Spinal cord (tissue), 10 donors: Measurements from ENCODE around the gene LLCFC1. TPM values are rescaled to one million over a fixed set of nuclear protein-coding genes. Genes with fewer than 3 reads are reported as not detected.

ENCODE experiments used
- DNase-seq, 6 donors: peaks; one replicate each; pipeline versions ENCODE4 v3.0.0 to v3.0.0-alpha.2; 2013 to 2015; ENCODE audit warnings: low spot score in 6 of 6, low read depth in 4 of 6
- H3K27ac ChIP-seq: one replicate; pipeline ENCODE4 v1.5.1; 2013; ENCODE audit warnings: low read depth, low read length, control low read depth
- H3K27me3 ChIP-seq: one replicate; pipeline ENCODE4 v1.6.1; 2013; ENCODE audit warnings: low read length; ENCODE audit not compliant: control insufficient read depth, insufficient read depth
- H3K36me3 ChIP-seq: one replicate; pipeline ENCODE4 v1.6.1; 2013; ENCODE audit warnings: low read length; ENCODE audit not compliant: control insufficient read depth, insufficient read depth
- H3K4me1 ChIP-seq: one replicate; pipeline ENCODE4 v1.6.1; 2013; ENCODE audit warnings: low read length; ENCODE audit not compliant: control insufficient read depth, insufficient read depth
- H3K4me3 ChIP-seq: one replicate; pipeline ENCODE4 v1.5.1; 2013; ENCODE audit warnings: low read depth, low read length, control low read depth
- H3K9me3 ChIP-seq: one replicate; pipeline ENCODE4 v1.6.1; 2013; ENCODE audit warnings: low read length; ENCODE audit not compliant: control insufficient read depth, insufficient read depth
- WGBS: methylation state at CpG from one replicate; pipeline ENCODE4 v1.1.5; 2013; ENCODE audit warnings: missing lambda C conversion rate; ENCODE audit not compliant: insufficient coverage; 5-methylcytosine and 5-hydroxymethylcytosine counted together
- polyA plus RNA-seq, 2 donors: library from polyadenylated mRNA; unstranded; fragments of 120-200 nt; gene quantifications; one replicate each; pipeline ENCODE4 v1.2.1, GENCODE V29; 2013; ENCODE audit not compliant: insufficient read length in 2 of 2
- total RNA-seq, 2 donors: library from RNA; depleted of rRNA in 1 of 2; stranded (reverse); fragments of 120-200 nt in 1 of 2; fragments of >200 nt in 1 of 2; gene quantifications; one replicate each; pipeline versions ENCODE4 v1.2.3 to v1.2.4, GENCODE V29; 2013 to 2014
- donor health status: healthy.

LLCFC1 gene
- total and polyA plus RNA-seq, 4 donors: 0.38 TPM; not detected in 3

DNA sequence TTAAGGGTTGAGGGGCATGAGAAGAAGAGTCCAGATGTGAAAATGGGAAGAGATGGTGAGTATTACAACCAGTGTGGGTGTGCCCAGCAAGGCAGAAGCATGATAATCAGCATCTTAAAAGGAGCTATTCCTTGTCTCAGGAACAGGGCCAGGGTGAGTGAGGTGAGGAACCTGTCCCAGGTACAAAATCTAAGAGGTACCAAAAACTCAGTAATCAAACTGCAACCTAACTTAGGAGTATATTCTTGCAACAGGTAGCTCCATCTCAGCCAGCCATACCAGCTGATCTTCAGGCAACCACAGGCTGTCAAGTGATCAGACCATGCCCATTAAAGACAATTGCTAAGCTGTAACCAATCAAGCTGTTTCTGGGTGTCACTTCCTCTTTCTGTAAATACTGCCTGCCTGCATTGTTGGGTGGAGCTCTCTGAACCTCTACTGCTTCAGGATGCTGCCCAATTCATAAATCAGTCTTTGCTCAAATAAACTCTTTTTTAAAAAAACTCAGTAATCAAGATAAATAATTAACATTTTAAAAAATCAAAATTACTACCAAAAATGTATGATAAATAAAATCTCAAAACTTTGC lies 15.5 kb downstream of the LLCFC1 start:
- Histone ChIP-seq H3K27ac (no peak overlapping the region), H3K9me3 (peaks cover 2% of the 10 kb centered on the region), H3K4me3 (no peak overlapping the region), H3K36me3 (no peaks in the 10 kb centered on the region), H3K4me1 (no peaks in the 10 kb centered on the region), H3K27me3 (no peaks in the 10 kb centered on the region)
- no peak for DNase-seq

DNA sequence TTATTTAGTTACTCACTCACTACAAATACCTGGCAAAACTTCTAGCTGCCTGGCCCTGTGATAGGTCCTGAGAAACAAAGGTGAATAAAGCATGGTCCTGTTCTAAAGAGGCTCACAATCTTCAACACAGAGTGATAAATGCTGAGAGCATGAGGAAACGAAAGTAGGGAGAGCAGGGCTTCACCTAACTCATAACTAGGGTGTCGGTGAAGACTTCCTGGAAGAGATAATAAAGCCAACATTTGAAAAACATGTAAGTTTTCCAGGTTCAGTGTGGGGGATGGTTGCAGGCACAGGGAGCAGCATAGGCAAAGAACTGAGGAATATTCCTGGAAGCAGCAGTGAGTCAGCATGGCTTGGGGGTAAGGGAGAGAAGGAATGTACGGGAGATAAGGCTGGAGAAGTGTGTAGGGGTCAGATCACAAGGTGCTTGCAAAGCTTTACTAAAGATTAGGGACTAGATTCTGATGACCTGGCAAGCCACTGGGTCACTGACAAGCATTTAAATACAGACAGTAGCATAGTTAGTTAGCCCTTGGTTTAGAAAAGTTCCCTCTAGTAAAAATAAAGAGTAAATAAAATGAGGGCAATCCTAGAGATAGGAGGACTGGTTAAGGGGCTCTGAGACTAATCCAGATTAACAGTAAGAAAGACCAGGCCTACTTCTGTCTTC lies 17.8 kb downstream of the LLCFC1 start:
- Histone ChIP-seq H3K9me3 (peaks cover 2% of the 10 kb centered on the region), H3K36me3 (no peaks in the 10 kb centered on the region), H3K27me3 (no peaks in the 10 kb centered on the region), H3K27ac (no peak overlapping the region), H3K4me1 (no peaks in the 10 kb centered on the region), H3K4me3 (no peak overlapping the region)
- WGBS: 83% methylated on average over 2 of the region's 3 CpGs
- DNase-seq: no peak

DNA sequence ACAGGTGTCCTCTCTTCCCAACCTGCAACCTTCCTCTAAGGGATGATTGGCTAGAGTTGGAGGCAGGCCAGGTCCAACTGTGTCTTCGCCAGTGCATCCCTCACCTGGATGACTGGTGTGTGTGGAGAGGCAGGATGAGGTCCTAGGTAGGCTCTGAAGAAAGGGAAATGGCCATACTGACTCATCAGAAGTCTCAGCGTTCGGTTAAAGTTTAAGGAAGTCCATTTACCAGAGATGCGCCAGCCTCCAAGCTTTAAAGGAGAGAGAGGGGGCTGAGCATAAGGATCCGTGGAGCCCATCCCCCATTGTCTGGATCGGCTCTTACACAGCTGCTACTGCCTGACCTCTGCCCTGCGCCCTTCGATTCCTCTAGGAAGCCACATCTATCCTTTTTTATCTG lies 18.4 kb downstream of the LLCFC1 start:
- H3K4me1 ChIP-seq: no peaks in the 10 kb centered on the region
- DNase-seq: no peak
- peaks cover 2% of the 10 kb centered on the region for H3K9me3 ChIP-seq
- H3K4me3 ChIP-seq: no peak overlapping the region
- no peak overlapping the region for H3K27ac ChIP-seq
- H3K36me3 ChIP-seq: no peaks in the 10 kb centered on the region
- H3K27me3 ChIP-seq: no peaks in the 10 kb centered on the region
- 72% methylated on average over 7 of the region's 8 CpGs for WGBS

DNA sequence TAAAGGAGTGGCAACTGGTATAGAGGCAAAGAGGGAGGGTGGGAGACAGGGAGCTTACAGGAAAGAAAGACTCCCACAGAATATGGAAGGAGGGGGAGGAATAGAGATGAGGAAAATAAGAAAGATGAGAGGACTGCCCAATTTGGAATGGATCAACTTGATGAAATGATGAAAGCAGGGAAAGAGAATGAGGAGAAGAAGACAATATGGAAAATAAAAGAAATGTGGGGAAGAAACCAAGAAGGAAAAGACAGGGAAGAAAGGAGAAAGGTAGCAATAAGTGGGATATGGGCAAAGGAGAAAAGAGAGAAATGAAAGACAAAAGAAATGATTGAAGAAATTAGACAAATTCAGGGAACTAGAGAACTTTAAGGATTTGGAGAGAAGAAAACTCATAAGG lies 19.9 kb downstream of the LLCFC1 start:
- Histone ChIP-seq H3K4me3 (no peak overlapping the region), H3K36me3 (no peaks in the 10 kb centered on the region)
- no peak for DNase-seq

DNA sequence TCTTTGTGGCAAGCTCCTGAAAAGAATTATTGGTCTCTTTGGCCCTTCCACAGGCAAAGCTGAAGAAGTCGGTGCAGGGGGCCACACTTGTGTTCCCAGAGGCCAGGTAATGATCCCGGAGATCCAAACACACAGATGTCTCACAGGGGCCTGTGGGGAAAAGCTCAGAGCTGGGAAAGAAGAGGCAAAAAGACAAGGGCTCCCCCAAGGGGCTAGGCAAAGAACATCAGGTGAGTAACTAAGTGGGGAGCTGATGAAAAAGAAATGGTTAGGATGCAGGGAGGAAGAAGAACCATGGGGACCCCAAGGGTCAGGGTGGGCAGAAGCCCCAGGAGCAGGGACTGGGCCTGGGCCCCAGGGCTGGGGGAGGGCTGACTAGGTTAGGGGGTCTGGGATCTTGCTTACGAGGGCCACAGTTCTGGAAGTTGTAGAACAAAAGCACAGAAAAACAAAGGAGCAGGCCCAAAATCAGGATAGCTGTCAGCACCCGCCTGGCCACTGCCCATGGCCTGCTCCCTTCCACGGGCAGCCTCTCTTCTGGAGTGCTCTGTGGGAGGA lies 21.8 kb downstream of the LLCFC1 start:
- H3K9me3 ChIP-seq: no peaks in the 10 kb centered on the region
- H3K27me3 ChIP-seq: no peaks in the 10 kb centered on the region
- no peak overlapping the region for H3K27ac ChIP-seq
- H3K4me3 ChIP-seq: no peak overlapping the region
- no peak for DNase-seq
- no peaks in the 10 kb centered on the region for H3K36me3 ChIP-seq
- 98% methylated on average over 4 of the region's 5 CpGs for WGBS
- no peaks in the 10 kb centered on the region for H3K4me1 ChIP-seq

More for the DNA sequence above, 19.9 kb downstream of the LLCFC1 start:
- H3K9me3 ChIP-seq: peaks cover 2% of the 10 kb centered on the region
- H3K4me1 ChIP-seq: no peaks in the 10 kb centered on the region
- H3K27ac ChIP-seq: no peak overlapping the region
- H3K27me3 ChIP-seq: no peaks in the 10 kb centered on the region

DNA sequence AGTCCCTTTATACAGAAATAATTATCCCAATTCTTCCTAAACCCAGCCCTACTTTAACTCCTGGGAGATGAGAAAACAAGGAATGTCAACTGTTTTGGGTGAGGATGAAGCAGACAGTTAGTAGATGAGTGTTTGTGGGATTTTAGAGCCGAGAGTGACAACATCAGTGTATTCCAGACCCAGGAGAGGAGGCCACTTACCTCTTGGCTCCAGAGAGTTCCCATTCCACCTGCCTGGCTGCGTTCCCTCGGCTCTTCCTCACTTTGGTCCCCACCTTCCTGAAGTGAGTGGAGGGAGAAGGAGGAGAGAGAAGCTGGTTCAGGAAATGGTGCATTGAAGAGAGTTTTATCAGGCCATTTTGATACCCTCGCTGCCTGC lies 22.3 kb downstream of the LLCFC1 start:
- no peaks in the 10 kb centered on the region for H3K27me3 ChIP-seq
- no peak overlapping the region for H3K4me3 ChIP-seq
- DNase-seq: no peak
- WGBS: 100% methylated on average over 2 of the region's 4 CpGs
- no peak overlapping the region for H3K27ac ChIP-seq
- no peaks in the 10 kb centered on the region for H3K4me1 ChIP-seq
- no peaks in the 10 kb centered on the region for H3K36me3 ChIP-seq
- no peaks in the 10 kb centered on the region for H3K9me3 ChIP-seq

DNA sequence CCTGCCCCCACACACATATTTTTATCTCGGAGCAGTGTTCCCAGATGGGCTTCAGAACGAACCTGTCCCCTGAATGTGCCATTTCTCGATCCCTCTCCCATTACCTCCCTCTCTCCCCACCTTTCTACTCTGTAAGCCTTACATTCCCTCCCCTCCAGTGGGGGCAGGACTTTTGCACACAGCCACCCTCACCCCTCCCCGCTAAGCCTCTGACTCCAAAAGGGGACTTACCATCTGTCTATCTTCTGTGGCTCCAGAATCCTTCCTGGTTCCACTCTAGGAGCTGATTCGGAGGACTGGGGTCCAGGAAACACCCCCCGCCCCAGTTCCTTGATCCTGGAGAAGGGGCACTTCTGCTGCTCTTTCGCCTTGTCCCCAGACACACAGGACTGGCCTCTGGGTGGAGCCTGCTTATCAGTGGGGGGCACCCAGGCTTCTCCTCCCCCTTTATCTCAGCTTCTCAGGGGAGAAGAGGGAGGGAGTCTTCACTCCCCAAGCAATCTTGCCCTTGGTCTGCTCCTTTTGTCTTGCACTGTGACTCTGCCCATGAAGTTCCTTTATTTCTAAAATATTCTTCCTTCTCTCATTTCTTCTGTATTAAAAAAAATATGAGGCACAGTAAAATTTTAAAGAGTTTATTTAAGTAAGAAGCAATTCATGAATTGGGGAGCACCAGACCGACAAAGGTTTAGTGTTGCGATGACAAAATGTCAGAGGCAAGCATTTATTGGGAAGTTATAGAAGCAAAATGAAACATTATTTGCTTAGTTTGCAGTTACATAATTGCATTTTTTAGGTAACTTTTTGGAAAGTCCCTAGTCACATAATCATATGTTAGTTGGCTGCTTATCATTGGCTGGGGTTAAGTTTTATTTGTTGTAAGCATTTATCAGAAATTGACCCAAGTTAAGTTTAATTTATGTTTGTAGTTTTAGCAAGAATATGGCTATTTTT lies 23.0 kb downstream of the LLCFC1 start, which contains the start of gene KEL:
Gene KEL (minus strand): TSS at position 391 of the 954 bp plus-strand sequence. CDS start 157 bp downstream, at position 234.
- H3K9me3 ChIP-seq: no peaks in the 10 kb centered on the region
- H3K27ac ChIP-seq: no peak within 1 kb of the TSS
- no peaks in the 10 kb centered on the region for H3K27me3 ChIP-seq
- no peak within 1 kb of the TSS for H3K4me3 ChIP-seq
- 78% methylated on average over 8 of the region's 9 CpGs for WGBS
- DNase-seq: no peak
- no peaks in the 10 kb centered on the region for H3K4me1 ChIP-seq
- H3K36me3 ChIP-seq: no peaks in the 10 kb centered on the region

DNA sequence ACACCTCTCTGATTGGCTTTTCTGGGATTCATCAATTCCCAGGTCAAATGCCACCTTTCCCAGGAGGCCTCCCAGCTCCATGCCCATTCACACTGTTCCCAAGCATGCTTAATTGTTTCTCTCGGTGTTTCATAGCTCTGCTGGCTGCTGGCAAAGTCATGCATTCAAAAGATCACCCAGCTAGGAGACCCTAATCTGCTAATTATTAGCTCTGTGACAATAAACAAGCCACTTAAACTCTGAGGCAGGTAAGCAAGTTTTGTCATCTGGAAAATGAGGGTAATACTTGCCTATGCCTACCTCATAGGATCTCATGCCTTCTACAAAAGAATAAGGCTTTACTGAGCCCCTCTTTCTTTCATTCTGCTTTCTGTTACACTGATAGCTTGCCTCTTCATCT lies 23.7 kb downstream of the LLCFC1 start:
- DNase-seq: peak in 1 of 6 donors; percentile 47
- Histone ChIP-seq H3K4me3 (no peak overlapping the region), H3K9me3 (no peaks in the 10 kb centered on the region), H3K27me3 (no peaks in the 10 kb centered on the region), H3K27ac (no peak overlapping the region), H3K36me3 (no peaks in the 10 kb centered on the region), H3K4me1 (no peaks in the 10 kb centered on the region)
- no CpG with 5 or more reads among the region's 1 CpG for WGBS

DNA sequence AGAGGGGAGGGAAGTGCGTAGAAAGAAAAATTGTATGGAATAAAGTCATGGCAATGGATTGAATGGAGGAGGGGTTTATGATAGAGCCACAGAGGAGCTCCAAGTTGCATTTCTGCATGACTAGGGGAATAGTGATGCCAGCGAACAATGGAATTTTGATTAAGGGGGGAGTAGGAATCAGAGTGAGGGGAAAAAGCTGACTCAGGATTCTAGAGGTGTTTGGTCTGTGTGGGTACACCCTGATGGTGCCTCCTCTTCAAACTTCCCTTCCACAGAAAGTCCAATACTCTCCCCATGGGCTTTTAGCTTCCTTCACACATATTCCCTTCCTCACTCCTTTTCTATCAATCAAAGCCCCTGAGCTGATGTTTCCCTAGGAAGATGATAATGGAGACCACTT lies 24.7 kb downstream of the LLCFC1 start:
- Histone ChIP-seq H3K27me3 (no peaks in the 10 kb centered on the region), H3K4me3 (no peak overlapping the region), H3K27ac (no peak overlapping the region), H3K36me3 (no peaks in the 10 kb centered on the region), H3K4me1 (no peaks in the 10 kb centered on the region), H3K9me3 (no peaks in the 10 kb centered on the region)
- WGBS: 90% methylated on average over 2 of the region's 2 CpGs
- DNase-seq: no peak
